ENCODE data around the gene ANKRD33. TPM values are rescaled to one million over a fixed set of nuclear protein-coding genes. Genes with fewer than 3 reads are reported as not detected.
A peak's percentile ranks its signal among the peaks of the same experiment; 100 is the strongest.

Gene ANKRD33
- total RNA-seq, 2 experiments from 2014 or later = not detected

GRCh38 chr12:51911788-51912711 is 24.1 kb downstream of the ANKRD33 start:
- Histone ChIP-seq H3K79me2 (ENCODE audit: insufficient read depth, low read depth, low read length) (no peaks in the 10 kb centered on the region), H3K27ac (ENCODE audit: low read depth, low read length, poor library complexity, severe bottlenecking) (no peak overlapping the region), H3K4me3 (ENCODE audit: low read depth, low read length, poor library complexity, severe bottlenecking) (no peak overlapping the region), H3K4me2 (ENCODE audit: low read length) (no peak overlapping the region), H3K36me3 (ENCODE audit: insufficient read depth, low read length) (no peaks in the 10 kb centered on the region), H3K4me1 (ENCODE audit: insufficient read depth, low read length, poor library complexity, severe bottlenecking) (no peaks in the 10 kb centered on the region), H4K20me1 (ENCODE audit: insufficient read depth, low read length) (no peaks in the 10 kb centered on the region), H3K9me3 (ENCODE audit: low read length) (no peaks in the 10 kb centered on the region), H3K9me2 (ENCODE audit: insufficient read depth, low read length) (no peaks in the 10 kb centered on the region), H2AFZ (ENCODE audit: low read length) (no peak overlapping the region)
- intact Hi-C loops (cut with micrococcal nuclease; ENCODE audit: unreplicated experiment) = no loop called here
- BruUV-seq (replicated peaks) = no TSS peak
- DNase-seq (ENCODE audit: low spot score) = no peak
- ChIA-PET POLR2A (no interaction called here), CTCF (ENCODE audit: unreplicated experiment) (interaction anchor here (0.9 kb wide), 1 partner anchor 11 kb away, joined by 3 read pairs; no protein-coding TSS in a partner anchor)
- TF ChIP-seq, protein P1, sequence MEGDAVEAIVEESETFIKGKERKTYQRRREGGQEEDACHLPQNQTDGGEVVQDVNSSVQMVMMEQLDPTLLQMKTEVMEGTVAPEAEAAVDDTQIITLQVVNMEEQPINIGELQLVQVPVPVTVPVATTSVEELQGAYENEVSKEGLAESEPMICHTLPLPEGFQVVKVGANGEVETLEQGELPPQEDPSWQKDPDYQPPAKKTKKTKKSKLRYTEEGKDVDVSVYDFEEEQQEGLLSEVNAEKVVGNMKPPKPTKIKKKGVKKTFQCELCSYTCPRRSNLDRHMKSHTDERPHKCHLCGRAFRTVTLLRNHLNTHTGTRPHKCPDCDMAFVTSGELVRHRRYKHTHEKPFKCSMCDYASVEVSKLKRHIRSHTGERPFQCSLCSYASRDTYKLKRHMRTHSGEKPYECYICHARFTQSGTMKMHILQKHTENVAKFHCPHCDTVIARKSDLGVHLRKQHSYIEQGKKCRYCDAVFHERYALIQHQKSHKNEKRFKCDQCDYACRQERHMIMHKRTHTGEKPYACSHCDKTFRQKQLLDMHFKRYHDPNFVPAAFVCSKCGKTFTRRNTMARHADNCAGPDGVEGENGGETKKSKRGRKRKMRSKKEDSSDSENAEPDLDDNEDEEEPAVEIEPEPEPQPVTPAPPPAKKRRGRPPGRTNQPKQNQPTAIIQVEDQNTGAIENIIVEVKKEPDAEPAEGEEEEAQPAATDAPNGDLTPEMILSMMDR (conservative IDR thresholded peaks at IDR 0.05; ENCODE audit: low read length) = no peak
- no peak for TF ChIP-seq EZH2phosphoT487 (IDR thresholded peaks at IDR 0.05; ENCODE audit: borderline replicate concordance, low read depth, low read length)

DNA sequence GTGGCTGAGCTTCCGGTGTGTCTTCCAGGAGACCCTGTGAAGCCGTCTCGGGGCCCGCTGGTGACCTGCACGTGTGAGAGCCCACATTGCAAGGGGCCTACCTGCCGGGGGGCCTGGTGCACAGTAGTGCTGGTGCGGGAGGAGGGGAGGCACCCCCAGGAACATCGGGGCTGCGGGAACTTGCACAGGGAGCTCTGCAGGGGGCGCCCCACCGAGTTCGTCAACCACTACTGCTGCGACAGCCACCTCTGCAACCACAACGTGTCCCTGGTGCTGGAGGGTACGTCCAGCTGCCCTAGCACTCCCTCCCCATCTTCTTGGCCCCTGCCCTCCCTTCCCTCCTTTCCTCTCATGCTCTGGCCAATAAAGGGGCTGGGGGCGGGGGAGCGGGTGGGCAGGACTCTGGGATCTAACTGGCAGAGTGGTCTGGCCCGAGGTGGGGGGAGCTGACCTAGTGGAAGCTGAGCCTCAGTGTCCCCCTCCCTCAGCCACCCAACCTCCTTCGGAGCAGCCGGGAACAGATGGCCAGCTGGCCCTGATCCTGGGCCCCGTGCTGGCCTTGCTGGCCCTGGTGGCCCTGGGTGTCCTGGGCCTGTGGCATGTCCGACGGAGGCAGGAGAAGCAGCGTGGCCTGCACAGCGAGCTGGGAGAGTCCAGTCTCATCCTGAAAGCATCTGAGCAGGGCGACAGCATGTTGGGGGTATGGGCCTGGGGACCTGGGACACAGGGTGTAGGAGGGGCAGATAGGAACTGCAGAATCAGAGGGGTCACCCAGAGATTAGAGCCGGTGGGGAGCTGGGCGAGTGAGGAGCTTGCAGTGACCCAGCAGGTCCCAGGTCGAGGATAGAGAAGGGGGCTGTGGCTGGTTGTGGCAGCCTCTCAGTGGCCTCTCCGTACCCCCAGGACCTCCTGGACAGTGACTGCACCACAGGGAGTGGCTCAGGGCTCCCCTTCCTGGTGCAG is 25.4 kb downstream of the ANKRD33 start:
- ChIA-PET CTCF (ENCODE audit: unreplicated experiment) (interaction anchor here (0.9 kb wide), 1 partner anchor 9 kb away, joined by 3 read pairs; no protein-coding TSS in a partner anchor), POLR2A (no interaction called here)
- H4K20me1 ChIP-seq (ENCODE audit: insufficient read depth, low read length) = no peaks in the 10 kb centered on the region
- H3K9me2 ChIP-seq (ENCODE audit: insufficient read depth, low read length) = no peaks in the 10 kb centered on the region
- H2AFZ ChIP-seq (ENCODE audit: low read length) = no peak overlapping the region
- TF ChIP-seq, protein P1 (conservative IDR thresholded peaks at IDR 0.05; ENCODE audit: low read length) = peak; percentile 55
- TF ChIP-seq EZH2phosphoT487 (IDR thresholded peaks at IDR 0.05; ENCODE audit: borderline replicate concordance, low read depth, low read length) = no peak
- H3K9me3 ChIP-seq (ENCODE audit: low read length) = no peaks in the 10 kb centered on the region
- no peak overlapping the region for H3K27ac ChIP-seq (ENCODE audit: low read depth, low read length, poor library complexity, severe bottlenecking)
- DNase-seq (ENCODE audit: low spot score) = no peak
- H3K4me1 ChIP-seq (ENCODE audit: insufficient read depth, low read length, poor library complexity, severe bottlenecking) = no peaks in the 10 kb centered on the region
- no peak overlapping the region for H3K4me2 ChIP-seq (ENCODE audit: low read length)
- H3K36me3 ChIP-seq (ENCODE audit: insufficient read depth, low read length) = no peaks in the 10 kb centered on the region
- intact Hi-C loops (cut with micrococcal nuclease; ENCODE audit: unreplicated experiment) = no loop called here
- H3K4me3 ChIP-seq (ENCODE audit: low read depth, low read length, poor library complexity, severe bottlenecking) = no peak overlapping the region
- BruUV-seq (replicated peaks) = no TSS peak
- H3K79me2 ChIP-seq (ENCODE audit: insufficient read depth, low read depth, low read length) = no peaks in the 10 kb centered on the region
